Measurements from ENCODE around the gene E2F6.

- TF ChIP-seq CTCF (IDR thresholded peaks at IDR 0.05; ENCODE audit: poor library complexity, severe bottlenecking) (no peak), MXI1 (conservative IDR thresholded peaks at IDR 0.05; ENCODE audit: poor library complexity, severe bottlenecking) (no peak), SMC3 (conservative IDR thresholded peaks at IDR 0.05; ENCODE audit: poor library complexity) (no peak), RAD21 (conservative IDR thresholded peaks at IDR 0.05) (no peak), EP300 (conservative IDR thresholded peaks at IDR 0.05; ENCODE audit: poor library complexity, severe bottlenecking) (no peak), EZH2 (IDR thresholded peaks at IDR 0.05; ENCODE audit: borderline replicate concordance, insufficient read depth, low read length, poor library complexity, severe bottlenecking) (no peak), TAF1 (IDR thresholded peaks at IDR 0.05; ENCODE audit: low read depth) (no peak), POLR2AphosphoS5 (IDR thresholded peaks at IDR 0.05) (no peak)
Measured at GRCh38 chr2:11422491-11422865, 43.5 kb downstream of the E2F6 start.

Data from neural cell (in vitro differentiated cells).